H1 (cell line): ENCODE results near the gene HLA-E. TPM values are rescaled to one million over a fixed set of nuclear protein-coding genes. Genes with fewer than 3 reads are reported as not detected.

Experiments
- CTCF ChIA-PET: fragments of 300-600 bp; sonication (Branson Sonifier 250); formaldehyde crosslinking; loops from one replicate; lab custom pipeline; 2021; ENCODE audit not compliant: partially characterized antibody; lab: Charles Lee
- POLR2A ChIA-PET: fragments of 300-600 bp; sonication (Branson Sonifier 250); formaldehyde crosslinking; loops from one replicate; lab custom pipeline; 2021; ENCODE audit warnings: inconsistent platforms; ENCODE audit not compliant: partially characterized antibody; lab: Charles Lee
- DNase-seq, 2 experiments: peaks; one replicate each; pipeline versions ENCODE4 v3.0.0 to v3.0.0-alpha.2; 2010 to 2022; ENCODE audit warnings: low spot score in 2 of 2, low read depth in 1 of 2, mixed read lengths in 1 of 2
- FAIRE-seq: peaks from 2 replicates; lab custom pipeline; 2011; peaks lifted over from hg19 to GRCh38; lab: Jason Lieb, UNC
- H2AFZ ChIP-seq: 2 replicates; pipeline ENCODE4 v1.8.1; 2012; ENCODE audit warnings: low read length, inconsistent platforms
- H2AK5ac ChIP-seq: 2 replicates; pipeline ENCODE4 v1.6.1; 2013; ENCODE audit warnings: low read depth, low read length
- H2BK120ac ChIP-seq: replicated peaks from 2 replicates; pipeline ENCODE3; 2013; ENCODE audit warnings: low read depth, low read length, inconsistent platforms
- H2BK12ac ChIP-seq: 2 replicates; pipeline ENCODE4 v1.6.1; 2013; ENCODE audit warnings: low read depth, low read length
- H2BK15ac ChIP-seq: 2 replicates; pipeline ENCODE4 v1.6.1; 2013; ENCODE audit warnings: low read length
- H2BK20ac ChIP-seq: 2 replicates; pipeline ENCODE4 v1.6.1; 2013; ENCODE audit warnings: low read length
- H2BK5ac ChIP-seq: 2 replicates; pipeline ENCODE4 v1.6.1; 2013; ENCODE audit warnings: low read depth, low read length
- H3K14ac ChIP-seq: 2 replicates; pipeline ENCODE4 v1.6.1; 2013; ENCODE audit warnings: inconsistent platforms; ENCODE audit not compliant: insufficient read length
- H3K18ac ChIP-seq: 2 replicates; pipeline ENCODE4 v1.6.1; 2013; ENCODE audit warnings: low read length; ENCODE audit errors: extremely low read depth
- H3K23ac ChIP-seq: 2 replicates; pipeline ENCODE4 v1.6.1; 2013; ENCODE audit warnings: inconsistent platforms; ENCODE audit not compliant: insufficient read length
- H3K23me2 ChIP-seq: 2 replicates; pipeline ENCODE4 v1.6.1; 2013; ENCODE audit warnings: low read depth, low read length
- H3K27ac ChIP-seq: 2 replicates; pipeline ENCODE4 v1.6.1; 2011; ENCODE audit warnings: low read depth, low read length, inconsistent platforms
- H3K27me3 ChIP-seq, 4 experiments: replicated peaks in 1 of 4; 1 replicate in 1 of 4; 2 replicates in 3 of 4; pipeline versions ENCODE4 v1.6.1 to v1.8.1; 2011 to 2013; ENCODE audit warnings: low read length in 3 of 4, mild to moderate bottlenecking in 3 of 4, inconsistent platforms in 2 of 4, mixed read lengths in 2 of 4, moderate library complexity in 1 of 4; ENCODE audit not compliant: control insufficient read depth in 3 of 4, insufficient read depth in 3 of 4; ENCODE audit errors: extremely low read depth in 1 of 4
- H3K36me3 ChIP-seq, 4 experiments: 2 replicates each; pipeline versions ENCODE4 v1.6.1 to v1.8.1; 2011 to 2013; ENCODE audit warnings: mild to moderate bottlenecking in 4 of 4, low read length in 3 of 4, moderate library complexity in 2 of 4, control low read depth in 1 of 4, inconsistent platforms in 1 of 4; ENCODE audit not compliant: insufficient read depth in 4 of 4, control insufficient read depth in 2 of 4
- H3K4ac ChIP-seq: replicated peaks from 2 replicates; pipeline ENCODE3; 2013; ENCODE audit warnings: low read length, low read depth, mixed read lengths, inconsistent platforms; ENCODE audit not compliant: insufficient read length
- H3K4me1 ChIP-seq, 4 experiments: replicated peaks in 1 of 4; 1 replicate in 1 of 4; 2 replicates in 3 of 4; pipeline versions ENCODE4 v1.6.1 to v1.8.1; 2011 to 2013; ENCODE audit warnings: low read length in 3 of 4, inconsistent platforms in 2 of 4, mixed read lengths in 1 of 4; ENCODE audit not compliant: insufficient read depth in 4 of 4, control insufficient read depth in 3 of 4
- H3K4me2 ChIP-seq, 2 experiments: 2 replicates each; pipeline versions ENCODE4 v1.6.1 to v1.8.1; 2011 to 2013; ENCODE audit warnings: low read depth in 2 of 2, low read length in 2 of 2, control low read depth in 1 of 2, inconsistent platforms in 1 of 2, mild to moderate bottlenecking in 1 of 2; ENCODE audit not compliant: insufficient read depth in 1 of 2
- H3K4me3 ChIP-seq, 4 experiments: fragments of 200-600, 300-600 bp in 1 of 4; sonication (generic), shearing (Covaris generic), sonication (Bioruptor Twin) in 1 of 4; 2 replicates each; pipeline versions ENCODE4 v1.5.1 to v1.8.1; 2011 to 2016; ENCODE audit warnings: low read length in 4 of 4, low read depth in 3 of 4, control low read depth in 2 of 4, inconsistent platforms in 2 of 4, mild to moderate bottlenecking in 2 of 4, mixed read lengths in 1 of 4, moderate library complexity in 1 of 4; ENCODE audit not compliant: insufficient read depth in 2 of 4; ENCODE audit errors: extremely low read depth in 1 of 4
- H3K56ac ChIP-seq: replicated peaks from 2 replicates; pipeline ENCODE3; 2013; ENCODE audit warnings: low read depth, mild to moderate bottlenecking, mixed read lengths, low read length, inconsistent platforms; ENCODE audit not compliant: insufficient read length
- H3K79me1 ChIP-seq: 2 replicates; pipeline ENCODE4 v1.6.1; 2013; ENCODE audit warnings: low read depth, low read length, control low read depth
- H3K79me2 ChIP-seq, 2 experiments: 2 replicates each; pipeline versions ENCODE4 v1.6.1 to v1.8.1; 2012 to 2013; ENCODE audit warnings: low read length in 2 of 2, mild to moderate bottlenecking in 2 of 2, inconsistent platforms in 1 of 2; ENCODE audit not compliant: insufficient read depth in 2 of 2, control insufficient read depth in 1 of 2
- H3K9ac ChIP-seq, 4 experiments: replicated peaks in 1 of 4; 1 replicate in 1 of 4; 2 replicates in 3 of 4; pipeline versions ENCODE4 v1.6.1 to v1.8.1; 2011 to 2013; ENCODE audit warnings: low read depth in 3 of 4, low read length in 3 of 4, control low read depth in 2 of 4, mild to moderate bottlenecking in 2 of 4, moderate library complexity in 2 of 4, inconsistent platforms in 1 of 4; ENCODE audit errors: extremely low read depth in 1 of 4
- H3K9me3 ChIP-seq, 2 experiments: 2 replicates each; pipeline versions ENCODE4 v1.6.1 to v1.8.1; 2012 to 2013; ENCODE audit warnings: mild to moderate bottlenecking in 2 of 2, moderate library complexity in 2 of 2, control low read depth in 1 of 2, inconsistent platforms in 1 of 2, low read depth in 1 of 2, low read length in 1 of 2, mixed read lengths in 1 of 2; ENCODE audit not compliant: insufficient read depth in 2 of 2
- H4K20me1 ChIP-seq, 2 experiments: replicated peaks in 1 of 2; 2 replicates each; pipeline versions ENCODE3 to v1.8.1; 2011 to 2013; ENCODE audit warnings: inconsistent platforms in 2 of 2, low read length in 2 of 2, mild to moderate bottlenecking in 1 of 2; ENCODE audit not compliant: insufficient read depth in 2 of 2, control insufficient read depth in 1 of 2
- H4K5ac ChIP-seq: 2 replicates; pipeline ENCODE4 v1.6.1; 2013; ENCODE audit warnings: low read length, low read depth, mixed read lengths, inconsistent platforms; ENCODE audit not compliant: insufficient read length
- H4K8ac ChIP-seq: 2 replicates; pipeline ENCODE4 v1.8.0; 2013; ENCODE audit warnings: mild to moderate bottlenecking, moderate library complexity, low read length, inconsistent platforms; ENCODE audit not compliant: insufficient read depth; ENCODE audit errors: extremely low read depth
- H4K91ac ChIP-seq: replicated peaks from 2 replicates; pipeline ENCODE3; 2013; ENCODE audit warnings: low read length, mixed read lengths, inconsistent platforms; ENCODE audit not compliant: insufficient read length
- EZH2 ChIP-seq: fragments of 200-600 bp; sonication (generic); IDR thresholded peaks from 2 replicates; pipeline ENCODE4 v1.7.1; 2012; ENCODE audit warnings: low read depth, mild to moderate bottlenecking, moderate library complexity, low read length, inconsistent platforms; ENCODE audit not compliant: severe bottlenecking
- WGBS, 2 experiments: shearing (Covaris generic) in 1 of 2; methylation state at CpG; one replicate each; pipeline versions ENCODE4 v1.1.6 to v1.1.7; 2013 to 2015; ENCODE audit warnings: low lambda C conversion rate in 2 of 2, mixed read lengths in 2 of 2, inconsistent platforms in 1 of 2, low coverage in 1 of 2, missing lambda C conversion rate in 1 of 2; ENCODE audit not compliant: insufficient replicate concordance in 2 of 2, insufficient coverage in 1 of 2, insufficient read length in 1 of 2; ENCODE audit errors: extremely low coverage in 1 of 2, missing lambda C conversion rate in 1 of 2; 5-methylcytosine and 5-hydroxymethylcytosine counted together
- polyA plus RNA-seq, 7 experiments: library from polyadenylated mRNA; depleted of rRNA in 3 of 7; stranded (reverse) in 5 of 7; unstranded in 2 of 7; fragments of >200 nt in 5 of 7; fragments of 200-250 nt in 2 of 7; gene quantifications; 1 replicate in 5 of 7; 2 replicates in 1 of 7; 4 replicates in 1 of 7; pipeline versions ENCODE4 v1.2.1 to v1.2.3, GENCODE V29; 2011 to 2013; ENCODE audit warnings: missing spikeins in 2 of 7, mixed read lengths in 2 of 7
- total RNA-seq: library from RNA; stranded (reverse); fragmentation: NEBNext Ultra II Directional; extraction: Animal tissue kit (Norgen Biotek cat#: 25700); gene quantifications from 2 replicates; pipeline ENCODE4 v1.2.1, GENCODE V29; 2021
- TF ChIP-seq, protein P1 (sequence below), 3 experiments: IDR thresholded peaks; 1 replicate in 2 of 3; 2 replicates in 1 of 3; pipeline versions ENCODE4 v1.5.1 to v1.6.1; 2011; ENCODE audit warnings: low read length in 3 of 3, mild to moderate bottlenecking in 3 of 3, inconsistent platforms in 2 of 3, low read depth in 1 of 3, moderate library complexity in 1 of 3; ENCODE audit not compliant: insufficient read depth in 1 of 3; ENCODE audit errors: control extremely low read depth in 1 of 3

HLA-E gene
- total and polyA plus RNA-seq, 2 of the 8 experiments (the other 6 are each of a cell fraction or from before 2014, with no cell fraction given), result 20.2 to 28.0 TPM

DNA sequence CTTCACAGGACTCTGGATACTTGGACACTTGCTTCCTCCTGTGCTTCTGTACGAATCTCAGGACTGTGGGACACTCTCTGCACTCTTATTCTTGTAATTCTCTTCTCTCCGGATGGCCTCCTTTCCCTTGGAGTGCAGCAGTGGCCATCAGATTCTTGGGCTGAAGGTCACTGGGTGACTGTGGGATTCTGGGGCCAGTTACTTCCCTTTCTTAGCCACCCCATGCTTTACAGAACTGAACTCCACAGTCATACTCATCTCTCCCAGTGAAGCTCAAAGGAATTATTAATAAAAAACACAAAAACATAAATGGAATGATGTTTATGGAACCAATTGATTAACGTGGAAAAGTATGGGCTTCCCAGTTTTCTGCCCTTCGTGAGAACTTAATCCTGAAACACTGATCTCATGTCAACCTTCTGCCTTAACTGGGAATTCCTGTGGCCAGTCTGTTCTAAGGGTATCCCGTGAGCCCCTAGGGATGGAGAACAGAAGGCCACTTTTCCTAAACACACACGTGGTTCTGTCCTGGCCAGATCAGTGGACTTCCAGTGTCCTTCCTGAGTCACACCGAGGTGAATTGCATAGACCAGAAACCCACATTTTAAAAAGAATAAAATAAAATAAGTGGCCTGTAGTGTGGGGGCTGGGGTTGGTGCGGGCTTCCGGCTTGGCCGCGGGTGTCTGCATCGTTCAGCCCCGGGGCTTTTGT lies 23.6 kb upstream of the HLA-E start:
- no peaks in the 10 kb centered on the region for H3K79me1 ChIP-seq
- H3K4me2 ChIP-seq, result peak overlapping the region; percentile 69 to 75; a peak in 3 of 4 replicates
- H4K20me1 ChIP-seq, result peaks cover 0 to 5% of the 10 kb centered on the region in 2 experiments
- H3K23me2 ChIP-seq, result peaks cover 6% of the 10 kb centered on the region; the same call in 1 of the 2 replicates
- FAIRE-seq, result no peak
- H4K8ac ChIP-seq, result peak overlapping the region; percentile 21; the same call in 1 of the 2 replicates
- no peak overlapping the region for H3K4ac ChIP-seq
- H3K14ac ChIP-seq, result no peak overlapping the region
- no peak for DNase-seq
- H3K27ac ChIP-seq, result no peak overlapping the region
- H3K79me2 ChIP-seq, result no peaks in the 10 kb centered on the region
- no peak overlapping the region for H4K91ac ChIP-seq
- peaks cover 34 to 73% (median 67%) of the 10 kb centered on the region in 4 experiments for H3K27me3 ChIP-seq
- CTCF ChIA-PET, result interaction anchor here (1.0 to 4.1 kb wide), 8 partner anchors 11 to 359 kb away, joined by 3 to 43 read pairs (median 5); no protein-coding TSS in a partner anchor
- no peak overlapping the region for H2BK15ac ChIP-seq
- H4K5ac ChIP-seq, result no peak overlapping the region
- H2BK120ac ChIP-seq, result no peak overlapping the region
- WGBS, 2 experiments, result 57% methylated on average over 13 of the region's 13 CpGs; no CpG with 5 or more reads in 1 of the 2 experiments
- H2AFZ ChIP-seq, result no peak overlapping the region
- no peak overlapping the region for H2BK12ac ChIP-seq
- no peak overlapping the region for H3K18ac ChIP-seq
- H3K9me3 ChIP-seq, result peaks cover 0 to 10% of the 10 kb centered on the region in 2 experiments; a peak in 1 of 4 replicates
- H3K4me3 ChIP-seq, result peak overlapping the region in 3 of 4 experiments; percentile 7 to 57 (median 26); a peak in 5 of 8 replicates
- H2BK20ac ChIP-seq, result no peak overlapping the region
- TF ChIP-seq EZH2, result peak; percentile 55
- TF ChIP-seq, protein P1, sequence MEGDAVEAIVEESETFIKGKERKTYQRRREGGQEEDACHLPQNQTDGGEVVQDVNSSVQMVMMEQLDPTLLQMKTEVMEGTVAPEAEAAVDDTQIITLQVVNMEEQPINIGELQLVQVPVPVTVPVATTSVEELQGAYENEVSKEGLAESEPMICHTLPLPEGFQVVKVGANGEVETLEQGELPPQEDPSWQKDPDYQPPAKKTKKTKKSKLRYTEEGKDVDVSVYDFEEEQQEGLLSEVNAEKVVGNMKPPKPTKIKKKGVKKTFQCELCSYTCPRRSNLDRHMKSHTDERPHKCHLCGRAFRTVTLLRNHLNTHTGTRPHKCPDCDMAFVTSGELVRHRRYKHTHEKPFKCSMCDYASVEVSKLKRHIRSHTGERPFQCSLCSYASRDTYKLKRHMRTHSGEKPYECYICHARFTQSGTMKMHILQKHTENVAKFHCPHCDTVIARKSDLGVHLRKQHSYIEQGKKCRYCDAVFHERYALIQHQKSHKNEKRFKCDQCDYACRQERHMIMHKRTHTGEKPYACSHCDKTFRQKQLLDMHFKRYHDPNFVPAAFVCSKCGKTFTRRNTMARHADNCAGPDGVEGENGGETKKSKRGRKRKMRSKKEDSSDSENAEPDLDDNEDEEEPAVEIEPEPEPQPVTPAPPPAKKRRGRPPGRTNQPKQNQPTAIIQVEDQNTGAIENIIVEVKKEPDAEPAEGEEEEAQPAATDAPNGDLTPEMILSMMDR (IDR thresholded peaks at IDR 0.05; ENCODE audit: control extremely low read depth in 1 of 3, insufficient read depth in 1 of 3, low read depth in 1 of 3, low read length in 3 of 3), result no peak
- H3K4me1 ChIP-seq, result no peaks in the 10 kb centered on the region
- POLR2A ChIA-PET, result interaction anchor here (0.7 to 2.4 kb wide), 4 partner anchors 12 to 707 kb away, joined by 3 to 7 read pairs (median 4); partner anchors contain the start of gene PRR3
- H2BK5ac ChIP-seq, result no peak overlapping the region
- H3K36me3 ChIP-seq, result no peaks in the 10 kb centered on the region
- H3K23ac ChIP-seq, result no peak overlapping the region
- H2AK5ac ChIP-seq, result no peak overlapping the region
- H3K9ac ChIP-seq, result no peak overlapping the region
- H3K56ac ChIP-seq, result no peak overlapping the region
